ENCODE data around the gene DDX42.

The DDX42 gene

GRCh38 chr17:63804328-63804727 lies 30.4 kb downstream of the DDX42 start:
- Histone ChIP-seq H3K27me3 (ENCODE audit: control insufficient read depth in 1 of 2, insufficient read depth in 2 of 2, low read length in 2 of 2) (no peaks in the 10 kb centered on the region), H3K36me3 (ENCODE audit: control insufficient read depth in 2 of 2, insufficient read depth in 2 of 2, low read length in 2 of 2) (peaks cover 52 to 57% of the 10 kb centered on the region in 2 donors), H3K27ac (ENCODE audit: low read length) (no peak overlapping the region), H3K9ac (ENCODE audit: low read length in 2 of 2) (no peak overlapping the region), H3K9me3 (ENCODE audit: control insufficient read depth in 2 of 2, low read length in 2 of 2) (no peaks in the 10 kb centered on the region), H3K4me1 (ENCODE audit: control insufficient read depth, insufficient read depth, low read length) (no peaks in the 10 kb centered on the region), H3K4me3 (ENCODE audit: low read length in 2 of 2) (no peak overlapping the region)

GRCh38 chr17:63805591-63805990 lies 31.6 kb downstream of the DDX42 start:
- Histone ChIP-seq H3K27me3 (ENCODE audit: control insufficient read depth in 1 of 2, insufficient read depth in 2 of 2, low read length in 2 of 2) (no peaks in the 10 kb centered on the region), H3K9me3 (ENCODE audit: control insufficient read depth in 2 of 2, low read length in 2 of 2) (no peaks in the 10 kb centered on the region), H3K9ac (ENCODE audit: low read length in 2 of 2) (no peak overlapping the region), H3K27ac (ENCODE audit: low read length) (no peak overlapping the region), H3K36me3 (ENCODE audit: control insufficient read depth in 2 of 2, insufficient read depth in 2 of 2, low read length in 2 of 2) (peaks cover 46 to 55% of the 10 kb centered on the region in 2 donors), H3K4me1 (ENCODE audit: control insufficient read depth, insufficient read depth, low read length) (no peaks in the 10 kb centered on the region), H3K4me3 (ENCODE audit: low read length in 2 of 2) (no peak overlapping the region)

GRCh38 chr17:63809970-63810369 lies 36.0 kb downstream of the DDX42 start:
- H3K9ac ChIP-seq (ENCODE audit: low read length in 2 of 2) = no peak overlapping the region
- H3K36me3 ChIP-seq (ENCODE audit: control insufficient read depth in 2 of 2, insufficient read depth in 2 of 2, low read length in 2 of 2) = peaks cover 60 to 70% of the 10 kb centered on the region in 2 donors

GRCh38 chr17:63816123-63816522 lies 42.2 kb downstream of the DDX42 start:
- Histone ChIP-seq H3K27me3 (ENCODE audit: control insufficient read depth in 1 of 2, insufficient read depth in 2 of 2, low read length in 2 of 2) (no peaks in the 10 kb centered on the region), H3K36me3 (ENCODE audit: control insufficient read depth in 2 of 2, insufficient read depth in 2 of 2, low read length in 2 of 2) (peaks cover 74 to 76% of the 10 kb centered on the region in 2 donors), H3K27ac (ENCODE audit: low read length) (no peak overlapping the region), H3K4me1 (ENCODE audit: control insufficient read depth, insufficient read depth, low read length) (no peaks in the 10 kb centered on the region), H3K9me3 (ENCODE audit: control insufficient read depth in 2 of 2, low read length in 2 of 2) (no peaks in the 10 kb centered on the region), H3K9ac (ENCODE audit: low read length in 2 of 2) (no peak overlapping the region), H3K4me3 (ENCODE audit: low read length in 2 of 2) (no peak overlapping the region)

More at GRCh38 chr17:63809970-63810369, 36.0 kb downstream of the DDX42 start:
- H3K4me3 ChIP-seq (ENCODE audit: low read length in 2 of 2) = no peak overlapping the region
- no peaks in the 10 kb centered on the region for H3K27me3 ChIP-seq (ENCODE audit: control insufficient read depth in 1 of 2, insufficient read depth in 2 of 2, low read length in 2 of 2)
- H3K4me1 ChIP-seq (ENCODE audit: control insufficient read depth, insufficient read depth, low read length) = no peaks in the 10 kb centered on the region
- no peak overlapping the region for H3K27ac ChIP-seq (ENCODE audit: low read length)
- H3K9me3 ChIP-seq (ENCODE audit: control insufficient read depth in 2 of 2, low read length in 2 of 2) = no peaks in the 10 kb centered on the region

- no peak overlapping the region for H3K4me3 ChIP-seq (ENCODE audit: low read length in 2 of 2)
- H3K27ac ChIP-seq (ENCODE audit: low read length) = no peak overlapping the region
- no peak overlapping the region for H3K9ac ChIP-seq (ENCODE audit: low read length in 2 of 2)
- no peaks in the 10 kb centered on the region for H3K4me1 ChIP-seq (ENCODE audit: control insufficient read depth, insufficient read depth, low read length)
- H3K27me3 ChIP-seq (ENCODE audit: control insufficient read depth in 1 of 2, insufficient read depth in 2 of 2, low read length in 2 of 2) = no peaks in the 10 kb centered on the region
- H3K36me3 ChIP-seq (ENCODE audit: control insufficient read depth in 2 of 2, insufficient read depth in 2 of 2, low read length in 2 of 2) = peaks cover 73 to 74% of the 10 kb centered on the region in 2 donors
- no peaks in the 10 kb centered on the region for H3K9me3 ChIP-seq (ENCODE audit: control insufficient read depth in 2 of 2, low read length in 2 of 2)
Measured at GRCh38 chr17:63816669-63817068, 42.7 kb downstream of the DDX42 start.

- H3K4me1 ChIP-seq (ENCODE audit: control insufficient read depth, insufficient read depth, low read length) = no peaks in the 10 kb centered on the region
- no peaks in the 10 kb centered on the region for H3K9me3 ChIP-seq (ENCODE audit: control insufficient read depth in 2 of 2, low read length in 2 of 2)
- H3K9ac ChIP-seq (ENCODE audit: low read length in 2 of 2) = no peak overlapping the region
- H3K36me3 ChIP-seq (ENCODE audit: control insufficient read depth in 2 of 2, insufficient read depth in 2 of 2, low read length in 2 of 2) = peaks cover 74 to 77% of the 10 kb centered on the region in 2 donors
- no peak overlapping the region for H3K27ac ChIP-seq (ENCODE audit: low read length)
- no peaks in the 10 kb centered on the region for H3K27me3 ChIP-seq (ENCODE audit: control insufficient read depth in 1 of 2, insufficient read depth in 2 of 2, low read length in 2 of 2)
- no peak overlapping the region for H3K4me3 ChIP-seq (ENCODE audit: low read length in 2 of 2)
Measured at GRCh38 chr17:63817736-63818385, 43.9 kb downstream of the DDX42 start.

GRCh38 chr17:63819131-63819530 lies 45.2 kb downstream of the DDX42 start:
- Histone ChIP-seq H3K4me3 (ENCODE audit: low read length in 2 of 2) (no peak overlapping the region), H3K27ac (ENCODE audit: low read length) (no peak overlapping the region)

GRCh38 chr17:63819585-63820537 lies 45.9 kb downstream of the DDX42 start:
- H3K27me3 ChIP-seq (ENCODE audit: control insufficient read depth in 1 of 2, insufficient read depth in 2 of 2, low read length in 2 of 2) = no peaks in the 10 kb centered on the region
- no peak overlapping the region for H3K9ac ChIP-seq (ENCODE audit: low read length in 2 of 2)
- no peaks in the 10 kb centered on the region for H3K4me1 ChIP-seq (ENCODE audit: control insufficient read depth, insufficient read depth, low read length)
- no peak overlapping the region for H3K27ac ChIP-seq (ENCODE audit: low read length)
- H3K36me3 ChIP-seq (ENCODE audit: control insufficient read depth in 2 of 2, insufficient read depth in 2 of 2, low read length in 2 of 2) = peaks cover 78 to 82% of the 10 kb centered on the region in 2 donors
- no peaks in the 10 kb centered on the region for H3K9me3 ChIP-seq (ENCODE audit: control insufficient read depth in 2 of 2, low read length in 2 of 2)
- H3K4me3 ChIP-seq (ENCODE audit: low read length in 2 of 2) = no peak overlapping the region

More at GRCh38 chr17:63819131-63819530, 45.2 kb downstream of the DDX42 start:
- Histone ChIP-seq H3K36me3 (ENCODE audit: control insufficient read depth in 2 of 2, insufficient read depth in 2 of 2, low read length in 2 of 2) (peaks cover 76 to 78% of the 10 kb centered on the region in 2 donors), H3K9me3 (ENCODE audit: control insufficient read depth in 2 of 2, low read length in 2 of 2) (no peaks in the 10 kb centered on the region), H3K9ac (ENCODE audit: low read length in 2 of 2) (no peak overlapping the region), H3K27me3 (ENCODE audit: control insufficient read depth in 1 of 2, insufficient read depth in 2 of 2, low read length in 2 of 2) (no peaks in the 10 kb centered on the region), H3K4me1 (ENCODE audit: control insufficient read depth, insufficient read depth, low read length) (no peaks in the 10 kb centered on the region)

- Histone ChIP-seq H3K9me3 (ENCODE audit: control insufficient read depth in 2 of 2, low read length in 2 of 2) (no peaks in the 10 kb centered on the region), H3K9ac (ENCODE audit: low read length in 2 of 2) (no peak overlapping the region), H3K4me1 (ENCODE audit: control insufficient read depth, insufficient read depth, low read length) (peaks cover 8% of the 10 kb centered on the region), H3K36me3 (ENCODE audit: control insufficient read depth in 2 of 2, insufficient read depth in 2 of 2, low read length in 2 of 2) (peaks cover 76 to 78% of the 10 kb centered on the region in 2 donors), H3K27ac (ENCODE audit: low read length) (no peak overlapping the region), H3K4me3 (ENCODE audit: low read length in 2 of 2) (no peak overlapping the region), H3K27me3 (ENCODE audit: control insufficient read depth in 1 of 2, insufficient read depth in 2 of 2, low read length in 2 of 2) (no peaks in the 10 kb centered on the region)
Measured at GRCh38 chr17:63820963-63821561, 47.1 kb downstream of the DDX42 start.

- no peak overlapping the region for H3K27ac ChIP-seq (ENCODE audit: low read length)
- H3K4me1 ChIP-seq (ENCODE audit: control insufficient read depth, insufficient read depth, low read length) = peaks cover 15% of the 10 kb centered on the region
- H3K4me3 ChIP-seq (ENCODE audit: low read length in 2 of 2) = no peak overlapping the region
- H3K27me3 ChIP-seq (ENCODE audit: control insufficient read depth in 1 of 2, insufficient read depth in 2 of 2, low read length in 2 of 2) = no peaks in the 10 kb centered on the region
- H3K36me3 ChIP-seq (ENCODE audit: control insufficient read depth in 2 of 2, insufficient read depth in 2 of 2, low read length in 2 of 2) = peaks cover 69 to 73% of the 10 kb centered on the region in 2 donors
- no peak overlapping the region for H3K9ac ChIP-seq (ENCODE audit: low read length in 2 of 2)
- H3K9me3 ChIP-seq (ENCODE audit: control insufficient read depth in 2 of 2, low read length in 2 of 2) = no peaks in the 10 kb centered on the region
Measured at GRCh38 chr17:63821804-63822203, 47.8 kb downstream of the DDX42 start.

Data from stomach smooth muscle (tissue), 2 donors.